WI38 (cell line): ENCODE data around the gene CHRNA3.

Source experiments
- H3K4me3 ChIP-seq: 2 replicates; pipeline ENCODE4 v1.5.1; 2011; ENCODE audit warnings: low read depth, mild to moderate bottlenecking, control low read depth, low read length
- CTCF ChIP-seq: IDR thresholded peaks from 2 replicates; pipeline ENCODE4 v1.5.1; 2012; ENCODE audit warnings: low read depth, mild to moderate bottlenecking, control low read depth, low read length

Gene CHRNA3

GRCh38 chr15:78628227-78628626 is 7.4 kb upstream of the CHRNA3 start:
- H3K4me3 ChIP-seq = no peak overlapping the region
- TF ChIP-seq CTCF = no peak

- H3K4me3 ChIP-seq = no peak overlapping the region
- no peak for TF ChIP-seq CTCF
These were observed 6.6 kb upstream of the CHRNA3 start for GRCh38 chr15:78627348-78627747.

- TF ChIP-seq CTCF = no peak
- no peak overlapping the region for H3K4me3 ChIP-seq
These were observed 5.7 kb upstream of the CHRNA3 start for GRCh38 chr15:78626381-78626995.

DNA sequence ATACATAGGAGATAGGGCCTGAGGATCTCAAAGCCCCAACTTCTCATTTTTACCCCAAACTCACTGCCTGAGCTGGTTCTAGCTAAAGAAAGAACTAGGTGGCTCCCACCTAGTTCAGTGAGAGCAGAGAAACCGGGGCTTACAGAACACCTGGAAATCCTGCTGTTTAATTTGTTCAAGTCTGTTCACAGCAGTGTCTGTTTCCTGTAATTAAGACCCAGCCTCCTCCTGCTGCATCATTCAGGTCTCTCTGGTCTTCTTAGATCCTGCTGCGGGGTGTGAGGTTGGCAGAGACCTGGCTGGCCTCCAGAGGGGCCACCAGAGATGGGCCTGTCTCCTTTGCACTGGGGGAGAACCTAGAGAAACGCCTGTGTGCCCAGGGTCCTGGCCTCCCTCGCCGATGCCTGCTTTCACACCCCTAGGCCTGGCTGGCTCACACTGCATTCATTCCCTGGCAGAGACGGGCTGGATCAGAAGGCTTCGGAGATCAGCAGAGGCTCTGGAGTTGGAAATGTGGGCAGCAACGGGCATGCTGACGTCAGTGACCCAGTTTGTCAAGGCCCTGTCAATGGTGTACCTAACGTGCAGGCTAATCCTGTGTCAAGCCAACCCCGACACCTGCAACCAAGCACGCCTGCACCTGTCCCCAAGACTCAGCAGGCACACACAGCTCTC is 4.9 kb upstream of the CHRNA3 start:
- no peak overlapping the region for H3K4me3 ChIP-seq
- TF ChIP-seq CTCF = no peak

DNA sequence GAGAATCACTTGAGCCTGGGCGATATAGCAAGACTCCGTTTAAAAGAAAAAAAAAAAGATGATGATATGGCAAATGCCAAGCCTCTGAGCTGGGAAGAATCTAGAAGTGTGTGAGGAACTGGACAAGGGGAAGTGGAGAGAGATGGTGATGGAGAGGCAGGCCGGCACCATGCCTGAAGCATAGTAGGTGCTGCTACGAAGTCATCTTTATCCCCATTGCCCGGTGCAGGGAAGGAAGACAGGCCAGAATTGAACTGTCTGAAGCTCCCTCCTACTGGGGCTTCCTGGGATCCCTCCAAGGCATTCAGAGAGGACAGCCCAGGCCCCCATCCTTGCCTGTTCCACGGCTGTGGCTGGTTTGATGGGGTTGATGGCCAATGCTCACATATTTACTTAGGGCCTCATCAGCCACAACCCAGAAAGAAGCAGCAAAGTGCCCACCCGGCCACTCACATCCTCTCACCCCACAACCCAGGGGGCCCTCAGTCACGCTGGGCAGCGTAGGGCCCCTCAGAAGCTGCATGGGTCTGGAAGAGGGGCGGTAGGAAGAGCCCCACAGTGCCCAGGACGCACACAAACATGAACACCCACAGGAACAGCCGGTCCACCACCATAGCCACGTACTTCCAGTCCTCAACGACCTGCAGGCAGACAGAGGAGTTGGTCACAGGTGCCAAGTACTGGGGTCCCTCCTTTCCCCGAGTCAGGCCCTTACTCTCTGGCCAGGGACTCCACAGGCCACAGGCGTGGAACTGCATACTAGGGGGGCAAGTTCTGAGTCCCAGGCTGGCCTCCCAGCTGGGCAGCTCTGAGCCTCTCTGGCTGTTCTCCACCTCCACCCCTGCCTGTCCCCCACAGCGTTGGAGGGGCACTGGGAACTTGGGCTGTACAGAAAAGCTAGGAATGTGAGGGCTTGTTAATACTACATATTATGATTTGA is 4.1 kb upstream of the CHRNA3 start:
- no peak overlapping the region for H3K4me3 ChIP-seq
- no peak for TF ChIP-seq CTCF

GRCh38 chr15:78623786-78624497 is 3.1 kb upstream of the CHRNA3 start:
- H3K4me3 ChIP-seq = no peak overlapping the region
- TF ChIP-seq CTCF = no peak
